ENCODE measurements around the gene SLC47A2. TPM values are rescaled to one million over a fixed set of nuclear protein-coding genes. Genes with fewer than 3 reads are reported as not detected.

Gene SLC47A2
- total and polyA plus RNA-seq, 2 of the 13 experiments (the other 11 are each of a cell fraction or from before 2014, with no cell fraction given), result 0.04 TPM; not detected in 1

DNA sequence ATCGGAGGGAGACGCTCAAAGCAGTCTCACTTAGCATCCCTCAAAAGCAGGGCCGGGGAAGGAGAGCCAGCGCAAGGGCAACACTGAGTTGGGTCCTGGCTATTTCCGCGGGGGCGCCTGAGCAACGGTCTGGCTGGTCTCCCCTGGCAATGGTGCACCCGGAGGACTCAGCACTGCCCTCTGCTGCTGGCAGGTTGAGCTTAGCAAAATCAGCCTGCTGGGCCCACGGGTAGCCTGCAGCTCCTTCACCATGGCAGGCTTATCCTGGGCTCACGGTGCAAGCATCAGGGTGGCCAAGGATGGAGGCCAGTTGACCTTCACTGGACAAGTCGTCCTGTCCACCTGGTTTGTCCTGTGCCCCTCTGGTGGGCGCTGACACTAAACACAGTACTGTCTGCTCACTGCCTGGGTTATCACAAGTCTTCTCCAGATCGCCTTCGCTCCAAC, 46.2 kb upstream of the SLC47A2 start (continued):
- TF ChIP-seq, protein P1, sequence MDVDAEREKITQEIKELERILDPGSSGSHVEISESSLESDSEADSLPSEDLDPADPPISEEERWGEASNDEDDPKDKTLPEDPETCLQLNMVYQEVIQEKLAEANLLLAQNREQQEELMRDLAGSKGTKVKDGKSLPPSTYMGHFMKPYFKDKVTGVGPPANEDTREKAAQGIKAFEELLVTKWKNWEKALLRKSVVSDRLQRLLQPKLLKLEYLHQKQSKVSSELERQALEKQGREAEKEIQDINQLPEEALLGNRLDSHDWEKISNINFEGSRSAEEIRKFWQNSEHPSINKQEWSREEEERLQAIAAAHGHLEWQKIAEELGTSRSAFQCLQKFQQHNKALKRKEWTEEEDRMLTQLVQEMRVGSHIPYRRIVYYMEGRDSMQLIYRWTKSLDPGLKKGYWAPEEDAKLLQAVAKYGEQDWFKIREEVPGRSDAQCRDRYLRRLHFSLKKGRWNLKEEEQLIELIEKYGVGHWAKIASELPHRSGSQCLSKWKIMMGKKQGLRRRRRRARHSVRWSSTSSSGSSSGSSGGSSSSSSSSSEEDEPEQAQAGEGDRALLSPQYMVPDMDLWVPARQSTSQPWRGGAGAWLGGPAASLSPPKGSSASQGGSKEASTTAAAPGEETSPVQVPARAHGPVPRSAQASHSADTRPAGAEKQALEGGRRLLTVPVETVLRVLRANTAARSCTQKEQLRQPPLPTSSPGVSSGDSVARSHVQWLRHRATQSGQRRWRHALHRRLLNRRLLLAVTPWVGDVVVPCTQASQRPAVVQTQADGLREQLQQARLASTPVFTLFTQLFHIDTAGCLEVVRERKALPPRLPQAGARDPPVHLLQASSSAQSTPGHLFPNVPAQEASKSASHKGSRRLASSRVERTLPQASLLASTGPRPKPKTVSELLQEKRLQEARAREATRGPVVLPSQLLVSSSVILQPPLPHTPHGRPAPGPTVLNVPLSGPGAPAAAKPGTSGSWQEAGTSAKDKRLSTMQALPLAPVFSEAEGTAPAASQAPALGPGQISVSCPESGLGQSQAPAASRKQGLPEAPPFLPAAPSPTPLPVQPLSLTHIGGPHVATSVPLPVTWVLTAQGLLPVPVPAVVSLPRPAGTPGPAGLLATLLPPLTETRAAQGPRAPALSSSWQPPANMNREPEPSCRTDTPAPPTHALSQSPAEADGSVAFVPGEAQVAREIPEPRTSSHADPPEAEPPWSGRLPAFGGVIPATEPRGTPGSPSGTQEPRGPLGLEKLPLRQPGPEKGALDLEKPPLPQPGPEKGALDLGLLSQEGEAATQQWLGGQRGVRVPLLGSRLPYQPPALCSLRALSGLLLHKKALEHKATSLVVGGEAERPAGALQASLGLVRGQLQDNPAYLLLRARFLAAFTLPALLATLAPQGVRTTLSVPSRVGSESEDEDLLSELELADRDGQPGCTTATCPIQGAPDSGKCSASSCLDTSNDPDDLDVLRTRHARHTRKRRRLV (CRISPR knock-in tag; IDR thresholded peaks at IDR 0.05), result no peak
- TF ChIP-seq HOXD1 (CRISPR knock-in tag; IDR thresholded peaks at IDR 0.05), result no peak
- TF ChIP-seq GPBP1L1 (CRISPR knock-in tag; IDR thresholded peaks at IDR 0.05), result no peak
- TF ChIP-seq ZNF629 (CRISPR knock-in tag; conservative IDR thresholded peaks at IDR 0.05), result no peak
- TF ChIP-seq MYC (CRISPR knock-in tag; IDR thresholded peaks at IDR 0.05; ENCODE audit: borderline replicate concordance), result peak; percentile 35; the same call in 1 of the 2 replicates
- 0 out of 2 replicates have a peak, but pooled peaks have one; percentile 21 for TF ChIP-seq ZNF777 (CRISPR knock-in tag; IDR thresholded peaks at IDR 0.05)
- no peak for TF ChIP-seq HNF4A (CRISPR knock-in tag; IDR thresholded peaks at IDR 0.05)
- TF ChIP-seq ZNF577 (CRISPR knock-in tag; IDR thresholded peaks at IDR 0.05; ENCODE audit: borderline replicate concordance, low read depth), result no peak
- TF ChIP-seq ETV6 (CRISPR knock-in tag; conservative IDR thresholded peaks at IDR 0.05), result no peak
- TF ChIP-seq ZFY (CRISPR knock-in tag; IDR thresholded peaks at IDR 0.05), result peak; percentile 31; the same call in 1 of the 2 replicates
- TF ChIP-seq, protein P2, sequence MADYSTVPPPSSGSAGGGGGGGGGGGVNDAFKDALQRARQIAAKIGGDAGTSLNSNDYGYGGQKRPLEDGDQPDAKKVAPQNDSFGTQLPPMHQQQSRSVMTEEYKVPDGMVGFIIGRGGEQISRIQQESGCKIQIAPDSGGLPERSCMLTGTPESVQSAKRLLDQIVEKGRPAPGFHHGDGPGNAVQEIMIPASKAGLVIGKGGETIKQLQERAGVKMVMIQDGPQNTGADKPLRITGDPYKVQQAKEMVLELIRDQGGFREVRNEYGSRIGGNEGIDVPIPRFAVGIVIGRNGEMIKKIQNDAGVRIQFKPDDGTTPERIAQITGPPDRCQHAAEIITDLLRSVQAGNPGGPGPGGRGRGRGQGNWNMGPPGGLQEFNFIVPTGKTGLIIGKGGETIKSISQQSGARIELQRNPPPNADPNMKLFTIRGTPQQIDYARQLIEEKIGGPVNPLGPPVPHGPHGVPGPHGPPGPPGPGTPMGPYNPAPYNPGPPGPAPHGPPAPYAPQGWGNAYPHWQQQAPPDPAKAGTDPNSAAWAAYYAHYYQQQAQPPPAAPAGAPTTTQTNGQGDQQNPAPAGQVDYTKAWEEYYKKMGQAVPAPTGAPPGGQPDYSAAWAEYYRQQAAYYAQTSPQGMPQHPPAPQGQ (CRISPR knock-in tag; IDR thresholded peaks at IDR 0.05; ENCODE audit: borderline replicate concordance), result no peak
- TF ChIP-seq NFE2 (CRISPR knock-in tag; IDR thresholded peaks at IDR 0.05), result no peak
- TF ChIP-seq SPEN (CRISPR knock-in tag; IDR thresholded peaks at IDR 0.05; ENCODE audit: low read depth), result peak; percentile 31; the same call in 1 of the 2 replicates
- no peak for TF ChIP-seq KAT2B (IDR thresholded peaks at IDR 0.05; ENCODE audit: borderline replicate concordance, low read depth, low read length)
- TF ChIP-seq PAWR (CRISPR knock-in tag; IDR thresholded peaks at IDR 0.05; ENCODE audit: borderline replicate concordance), result no peak
- TF ChIP-seq, protein P3, sequence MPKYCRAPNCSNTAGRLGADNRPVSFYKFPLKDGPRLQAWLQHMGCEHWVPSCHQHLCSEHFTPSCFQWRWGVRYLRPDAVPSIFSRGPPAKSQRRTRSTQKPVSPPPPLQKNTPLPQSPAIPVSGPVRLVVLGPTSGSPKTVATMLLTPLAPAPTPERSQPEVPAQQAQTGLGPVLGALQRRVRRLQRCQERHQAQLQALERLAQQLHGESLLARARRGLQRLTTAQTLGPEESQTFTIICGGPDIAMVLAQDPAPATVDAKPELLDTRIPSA (CRISPR knock-in tag; IDR thresholded peaks at IDR 0.05; ENCODE audit: borderline replicate concordance), result no peak
- TF ChIP-seq ZNF101 (CRISPR knock-in tag; IDR thresholded peaks at IDR 0.05; ENCODE audit: borderline replicate concordance, low read depth), result no peak
- TF ChIP-seq E2F2 (CRISPR knock-in tag; IDR thresholded peaks at IDR 0.05; ENCODE audit: borderline replicate concordance), result no peak
- TF ChIP-seq ZNF713 (CRISPR knock-in tag; IDR thresholded peaks at IDR 0.05), result no peak
